Stimulated activated CD4-positive, alpha-beta T cell treated with anti-CD3 and anti-CD28 coated beads, Interleukin-1b, Interleukin-23, amount 100 ng/mL, for 1 hour (primary cell): ENCODE data around the gene NFILZ.

Experiments used
- DNase-seq, 2 donors: peaks; one replicate each; pipeline ENCODE4 v3.0.0-alpha.2; 2020; ENCODE audit warnings: low read depth in 2 of 2

Gene NFILZ

GRCh38 chr19:8629996-8630683, at the start of gene NFILZ:
Gene NFILZ (plus strand): TSS chr19:8630633. CDS start chr19:8676766, 46,133 bp downstream.
- no peak for DNase-seq

GRCh38 chr19:8580710-8581281, 49.6 kb upstream of the NFILZ start:
- DNase-seq = peak; percentile 67 to 73

- DNase-seq = no peak
These were observed 45.2 kb upstream of the NFILZ start for GRCh38 chr19:8584965-8585893.

GRCh38 chr19:8585894-8586750, 44.3 kb upstream of the NFILZ start:
- DNase-seq = peak in 1 of 2 donors; percentile 35

- DNase-seq = no peak
These were observed 41.2 kb upstream of the NFILZ start for GRCh38 chr19:8589177-8589714.

GRCh38 chr19:8592231-8593009, 38.0 kb upstream of the NFILZ start:
- DNase-seq = peak; percentile 87 to 96

- no peak for DNase-seq
These were observed 36.5 kb upstream of the NFILZ start for GRCh38 chr19:8593931-8594330.

- DNase-seq = no peak
These were observed 34.8 kb upstream of the NFILZ start for GRCh38 chr19:8595651-8596050.

GRCh38 chr19:8596168-8596567, 34.3 kb upstream of the NFILZ start:
- no peak for DNase-seq

- DNase-seq = no peak
These were observed 30.4 kb upstream of the NFILZ start for GRCh38 chr19:8600064-8600463.

GRCh38 chr19:8600816-8601215, 29.6 kb upstream of the NFILZ start:
- DNase-seq = no peak

GRCh38 chr19:8601796-8602195, 28.6 kb upstream of the NFILZ start:
- no peak for DNase-seq

- DNase-seq = no peak
These were observed 24.9 kb upstream of the NFILZ start for GRCh38 chr19:8605514-8605913.

- no peak for DNase-seq
These were observed 23.0 kb upstream of the NFILZ start for GRCh38 chr19:8607386-8607785.

GRCh38 chr19:8608941-8609278, 21.5 kb upstream of the NFILZ start:
- DNase-seq = no peak

GRCh38 chr19:8609279-8610040, 21.0 kb upstream of the NFILZ start:
- DNase-seq = no peak

- no peak for DNase-seq
These were observed 20.1 kb upstream of the NFILZ start, which contains the start of gene ADAMTS10 for GRCh38 chr19:8610041-8610935. Gene ADAMTS10 (minus strand): TSS chr19:8610715. CDS start chr19:8605710, 5,005 bp downstream.

GRCh38 chr19:8610936-8611300, 19.5 kb upstream of the NFILZ start:
- no peak for DNase-seq

- no peak for DNase-seq
These were observed 19.0 kb upstream of the NFILZ start for GRCh38 chr19:8611391-8611876.
